ENCODE measurements around the gene DEPDC7.

DNA sequence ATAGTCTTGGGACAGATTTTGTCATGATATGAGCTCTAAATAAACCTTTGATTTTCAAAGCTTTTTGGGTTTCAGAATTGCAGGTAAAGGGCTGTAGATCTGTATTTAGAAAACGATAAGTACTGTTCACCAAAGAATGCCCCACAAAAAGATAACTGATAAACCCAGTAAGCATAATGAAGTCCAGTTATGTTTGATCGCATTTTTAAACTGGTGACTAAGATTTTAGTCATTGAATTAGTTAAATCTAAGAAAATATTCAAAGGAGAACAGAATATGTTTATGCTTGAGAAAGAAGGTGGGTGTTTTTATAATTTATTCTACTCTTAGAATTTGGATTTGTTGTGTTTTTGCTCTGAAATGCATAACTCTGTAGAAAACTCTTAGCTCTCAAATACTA, 11.6 kb downstream of the DEPDC7 start:
- TF ChIP-seq CTCF (conservative IDR thresholded peaks at IDR 0.05 in 1 of 2, IDR thresholded peaks at IDR 0.05 in 1 of 2; ENCODE audit: extremely low read depth in 1 of 2, insufficient read depth in 1 of 2, low read depth in 1 of 2, low read length in 2 of 2), result no peak
- TF ChIP-seq EZH2 (IDR thresholded peaks at IDR 0.05; ENCODE audit: borderline replicate concordance, low read length), result no peak
